Mesothelial cell of epicardium (in vitro differentiated cells): ENCODE measurements around the gene GRK5. TPM values are rescaled to one million over a fixed set of nuclear protein-coding genes. Genes with fewer than 3 reads are reported as not detected.

Experiments used
- DNase-seq, 2 experiments: peaks; one replicate each; pipeline ENCODE4 v3.0.0; 2021; ENCODE audit warnings: low spot score in 2 of 2; ENCODE audit not compliant: unreplicated experiment in 2 of 2
- H3K27ac Mint-ChIP-seq: 2 replicates; pipeline ENCODE4 v1.8.0; 2021; ENCODE audit warnings: mixed read lengths
- H3K27me3 Mint-ChIP-seq: 2 replicates; pipeline ENCODE4 v1.8.0; 2021; ENCODE audit warnings: low read depth, mixed read lengths
- H3K36me3 Mint-ChIP-seq: 2 replicates; pipeline ENCODE4 v1.8.0; 2021; ENCODE audit warnings: mixed read lengths
- H3K4me1 Mint-ChIP-seq: 2 replicates; pipeline ENCODE4 v1.8.0; 2021; ENCODE audit warnings: mixed read lengths
- H3K4me3 Mint-ChIP-seq: 2 replicates; pipeline ENCODE4 v1.8.0; 2021; ENCODE audit warnings: mild to moderate bottlenecking, moderate library complexity, mixed read lengths
- H3K9me3 Mint-ChIP-seq: 2 replicates; pipeline ENCODE4 v1.8.0; 2021; ENCODE audit warnings: mixed read lengths
- CTCF ChIP-seq: fragments of 200-600 bp; sonication (generic); IDR thresholded peaks from one replicate; pipeline ENCODE4 v1.5.0; 2021; ENCODE audit warnings: antibody characterized with exemption; ENCODE audit not compliant: unreplicated experiment
- total RNA-seq: library from RNA; stranded (reverse); gene quantifications from 3 replicates; pipeline ENCODE4 v1.2.1, GENCODE V29; 2021

Gene GRK5
- total RNA-seq, 1 donor from 2014 or later: 14.5 TPM

GRCh38 chr10:119468542-119469324, 261.4 kb downstream of the GRK5 start:
- Mint-ChIP-seq H3K9me3 (peaks cover 2% of the 10 kb centered on the region), H3K4me1 (no peaks in the 10 kb centered on the region), H3K27me3 (peaks cover 35% of the 10 kb centered on the region)

GRCh38 chr10:119469325-119469707, 261.9 kb downstream of the GRK5 start:
- Mint-ChIP-seq H3K27me3 (peaks cover 40% of the 10 kb centered on the region), H3K4me1 (no peaks in the 10 kb centered on the region), H3K4me3 (no peak overlapping the region), H3K9me3 (peaks cover 6% of the 10 kb centered on the region), H3K36me3 (no peaks in the 10 kb centered on the region), H3K27ac (no peak overlapping the region)
- no peak for TF ChIP-seq CTCF
- DNase-seq: no peak

More at GRCh38 chr10:119468542-119469324, 261.4 kb downstream of the GRK5 start:
- DNase-seq: no peak
- H3K4me3 Mint-ChIP-seq: no peak overlapping the region
- no peaks in the 10 kb centered on the region for H3K36me3 Mint-ChIP-seq
- no peak for TF ChIP-seq CTCF
- H3K27ac Mint-ChIP-seq: no peak overlapping the region

GRCh38 chr10:119469846-119470245, 262.5 kb downstream of the GRK5 start:
- TF ChIP-seq CTCF: no peak
- H3K4me1 Mint-ChIP-seq: no peaks in the 10 kb centered on the region
- H3K27ac Mint-ChIP-seq: no peak overlapping the region
- no peak overlapping the region for H3K4me3 Mint-ChIP-seq
- no peak for DNase-seq
- no peaks in the 10 kb centered on the region for H3K36me3 Mint-ChIP-seq
- H3K27me3 Mint-ChIP-seq: peaks cover 41% of the 10 kb centered on the region
- peaks cover 6% of the 10 kb centered on the region for H3K9me3 Mint-ChIP-seq

GRCh38 chr10:119470920-119471702, 263.7 kb downstream of the GRK5 start:
- no peak for DNase-seq
- no peak for TF ChIP-seq CTCF
- Mint-ChIP-seq H3K4me3 (no peak overlapping the region), H3K36me3 (no peaks in the 10 kb centered on the region), H3K4me1 (no peaks in the 10 kb centered on the region), H3K27ac (no peak overlapping the region), H3K27me3 (peaks cover 44% of the 10 kb centered on the region), H3K9me3 (peaks cover 6% of the 10 kb centered on the region)

GRCh38 chr10:119473771-119474170, 266.4 kb downstream of the GRK5 start:
- Mint-ChIP-seq H3K4me3 (no peak overlapping the region), H3K27me3 (peaks cover 70% of the 10 kb centered on the region), H3K27ac (no peak overlapping the region), H3K9me3 (peaks cover 6% of the 10 kb centered on the region), H3K4me1 (no peaks in the 10 kb centered on the region), H3K36me3 (no peaks in the 10 kb centered on the region)
- no peak for DNase-seq
- no peak for TF ChIP-seq CTCF
